Fibroblast of upper back skin (primary cell): ENCODE data around the gene MBD3L4.
"Not testable (repeated sequence)": the region's sequence is repeated elsewhere in the genome, so short reads cannot be mapped to it uniquely, and the experiment has no call there.

Experiments used
- DNase-seq: peaks from one replicate; pipeline ENCODE4 v3.0.0-alpha.2; 2013

The MBD3L4 gene

DNA sequence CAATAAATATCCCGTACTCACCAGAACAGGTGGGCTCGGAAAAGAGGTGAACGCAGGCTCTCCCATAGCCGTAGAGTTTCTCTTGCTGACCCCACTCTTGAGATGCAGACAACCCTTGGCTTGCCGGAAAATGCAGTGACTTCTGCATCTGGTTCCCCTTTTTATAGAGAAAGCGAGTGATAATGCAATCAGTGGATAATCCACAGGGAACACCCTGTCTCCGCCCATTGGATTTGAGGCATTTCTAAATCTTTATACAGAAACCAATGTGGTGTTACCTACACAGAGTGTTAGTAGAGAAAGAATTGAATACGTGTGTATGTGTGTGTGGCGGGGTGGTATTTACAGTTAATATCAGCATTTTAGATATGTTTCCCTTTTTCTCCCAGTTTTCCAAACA, at the start of gene MBD3L4:
TSS of gene MBD3L4 (minus strand) at position 101 of the 400 bp plus-strand sequence. CDS start at position 66, 35 bp downstream.
- DNase-seq = not testable (repeated sequence)

DNA sequence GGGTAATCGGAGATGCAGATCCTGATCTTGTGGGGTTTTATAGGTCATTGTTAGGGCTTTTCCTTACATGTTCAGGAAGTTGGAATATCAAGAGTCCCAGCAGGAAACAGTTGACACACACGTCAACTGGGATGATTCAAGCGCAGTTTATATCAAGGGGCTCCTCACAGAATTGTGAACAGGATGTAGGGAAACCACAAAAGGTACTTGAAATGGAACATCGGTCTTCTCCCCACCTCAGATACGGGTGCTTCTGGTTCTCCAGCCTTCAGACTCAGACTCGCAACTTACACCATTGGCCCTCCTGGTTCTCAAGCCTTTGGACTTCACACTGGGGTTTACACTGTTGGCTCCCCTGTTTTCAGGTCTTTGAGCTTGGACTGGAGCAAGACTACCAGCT, 49.0 kb upstream of the MBD3L4 start:
- no peak for DNase-seq

DNA sequence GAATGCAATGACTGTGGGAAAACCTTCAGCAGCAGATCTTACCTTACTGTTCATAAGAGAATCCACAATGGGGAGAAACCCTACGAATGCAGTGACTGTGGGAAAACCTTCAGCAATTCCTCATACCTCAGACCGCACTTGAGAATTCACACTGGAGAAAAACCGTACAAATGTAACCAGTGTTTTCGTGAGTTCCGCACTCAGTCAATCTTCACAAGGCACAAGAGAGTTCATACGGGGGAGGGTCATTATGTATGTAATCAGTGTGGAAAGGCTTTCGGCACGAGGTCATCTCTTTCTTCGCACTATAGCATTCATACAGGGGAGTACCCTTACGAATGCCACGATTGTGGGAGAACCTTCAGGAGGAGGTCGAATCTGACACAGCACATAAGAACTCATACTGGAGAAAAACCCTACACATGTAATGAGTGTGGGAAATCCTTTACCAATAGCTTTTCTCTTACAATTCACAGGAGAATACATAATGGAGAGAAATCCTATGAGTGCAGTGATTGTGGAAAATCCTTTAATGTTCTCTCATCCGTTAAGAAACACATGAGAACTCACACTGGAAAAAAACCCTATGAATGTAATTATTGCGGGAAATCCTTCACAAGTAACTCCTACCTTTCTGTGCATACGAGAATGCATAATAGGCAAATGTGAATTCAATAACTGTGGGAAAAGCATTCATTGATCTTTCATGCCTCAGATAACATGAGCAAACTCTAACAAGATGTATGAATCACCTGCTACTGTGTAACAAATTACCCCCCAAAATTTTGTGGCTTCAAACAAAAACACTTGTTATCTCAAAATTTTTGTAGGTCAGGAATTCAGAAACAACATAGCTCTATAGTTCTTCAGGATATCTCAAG, 43.3 kb upstream of the MBD3L4 start:
- peak; percentile 10 for DNase-seq

DNA sequence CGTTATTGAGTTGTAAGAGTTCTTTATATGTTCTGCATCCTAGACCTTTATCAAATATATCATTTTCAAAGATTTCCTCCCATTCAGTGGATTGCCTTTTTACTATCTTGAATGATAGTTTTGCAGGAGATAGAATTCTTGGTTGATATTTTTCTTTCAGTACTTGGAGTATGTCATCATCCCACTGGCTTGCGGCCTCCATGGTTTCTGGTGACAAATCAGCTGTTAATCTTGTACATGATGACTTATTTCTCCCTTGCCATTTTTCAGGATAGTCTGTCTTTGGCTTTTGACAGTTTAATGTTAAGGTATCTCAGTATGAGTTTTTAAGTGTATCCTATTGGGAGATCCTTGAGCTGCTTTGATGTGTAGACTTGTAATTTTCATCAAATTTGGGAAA, 38.0 kb upstream of the MBD3L4 start:
- no peak for DNase-seq

DNA sequence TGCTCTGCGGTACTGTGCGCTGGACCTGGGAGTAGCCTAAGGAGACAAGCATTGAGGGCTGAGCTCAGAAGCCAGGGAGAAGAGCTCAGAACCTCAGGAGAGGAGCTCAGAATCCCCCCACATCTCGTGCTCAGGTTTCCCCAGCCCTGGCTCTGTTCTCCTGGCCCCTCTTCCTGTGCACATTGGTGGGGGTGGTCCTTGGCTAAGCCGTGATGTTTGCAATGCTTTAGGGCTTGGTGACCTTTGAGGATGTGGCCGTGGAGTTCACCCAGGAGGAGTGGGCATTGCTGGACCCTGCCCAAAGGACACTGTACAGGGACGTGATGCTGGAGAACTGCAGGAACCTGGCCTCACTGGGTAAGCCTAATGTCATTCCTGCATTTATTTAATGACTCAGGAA, 36.2 kb upstream of the MBD3L4 start:
- no peak for DNase-seq

DNA sequence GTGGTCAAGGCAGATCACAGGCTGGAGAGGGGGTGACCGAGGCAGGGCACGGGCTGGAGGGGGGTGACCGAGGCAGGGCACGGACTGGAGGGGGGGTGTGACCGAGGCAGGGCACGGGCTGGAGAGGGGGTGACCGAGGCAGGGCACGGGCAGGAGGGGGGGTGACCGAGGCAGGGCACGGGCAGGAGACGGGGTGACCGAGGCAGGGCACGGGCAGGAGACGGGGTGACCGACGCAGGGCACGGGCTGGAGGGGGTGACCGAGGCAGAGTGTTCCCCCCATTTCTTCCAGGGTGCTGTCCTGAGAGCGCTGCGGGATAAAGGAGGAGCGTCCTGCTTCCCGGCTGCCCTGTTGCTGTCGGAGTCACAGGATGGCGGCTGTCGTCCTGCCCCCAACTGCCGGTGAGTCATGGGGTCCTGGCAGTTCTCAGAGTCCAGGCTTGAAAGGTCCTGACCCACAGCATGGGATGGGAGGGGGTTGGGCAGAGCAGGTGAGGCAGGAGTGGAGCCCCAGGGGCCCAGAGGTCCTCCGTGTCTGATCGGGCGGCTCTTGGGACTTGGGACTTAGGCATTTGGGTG, 34.8 kb upstream of the MBD3L4 start:
- no peak for DNase-seq

DNA sequence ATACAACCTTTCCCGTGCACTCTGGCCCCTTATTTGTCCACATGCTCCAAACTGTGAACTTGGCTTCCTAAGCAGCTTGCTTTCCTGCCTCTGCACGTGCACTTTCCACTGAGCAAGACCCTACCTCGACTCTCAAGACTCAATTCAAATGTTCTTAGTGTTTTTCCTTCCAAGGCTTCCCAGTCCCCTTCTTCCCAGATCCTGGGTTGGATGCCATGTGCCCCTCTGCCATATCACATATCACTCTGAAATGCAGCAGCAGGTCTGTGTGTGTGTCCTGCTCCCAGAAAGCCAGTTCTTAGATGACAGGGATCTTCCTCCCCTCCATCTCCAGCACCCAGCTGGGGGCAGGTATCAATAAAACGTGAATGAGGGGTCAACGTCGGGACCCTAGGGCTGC, 32.6 kb upstream of the MBD3L4 start:
- DNase-seq = no peak

DNA sequence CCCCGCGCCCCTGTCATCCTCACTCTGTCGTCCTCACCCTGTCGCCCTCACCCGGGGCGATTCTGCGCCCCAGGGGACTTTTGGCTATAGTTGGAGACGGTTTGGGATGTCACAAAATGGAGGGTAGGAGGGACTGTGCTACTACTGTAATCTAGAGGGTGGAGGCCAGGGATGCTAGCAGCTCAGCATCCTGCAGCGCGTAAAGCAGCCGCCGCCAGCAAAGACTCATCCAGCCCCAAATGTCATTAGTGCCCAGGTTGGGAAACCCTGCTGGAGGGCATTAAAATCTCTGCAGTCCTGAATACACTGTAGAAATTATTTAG, 29.9 kb upstream of the MBD3L4 start:
- no peak for DNase-seq

DNA sequence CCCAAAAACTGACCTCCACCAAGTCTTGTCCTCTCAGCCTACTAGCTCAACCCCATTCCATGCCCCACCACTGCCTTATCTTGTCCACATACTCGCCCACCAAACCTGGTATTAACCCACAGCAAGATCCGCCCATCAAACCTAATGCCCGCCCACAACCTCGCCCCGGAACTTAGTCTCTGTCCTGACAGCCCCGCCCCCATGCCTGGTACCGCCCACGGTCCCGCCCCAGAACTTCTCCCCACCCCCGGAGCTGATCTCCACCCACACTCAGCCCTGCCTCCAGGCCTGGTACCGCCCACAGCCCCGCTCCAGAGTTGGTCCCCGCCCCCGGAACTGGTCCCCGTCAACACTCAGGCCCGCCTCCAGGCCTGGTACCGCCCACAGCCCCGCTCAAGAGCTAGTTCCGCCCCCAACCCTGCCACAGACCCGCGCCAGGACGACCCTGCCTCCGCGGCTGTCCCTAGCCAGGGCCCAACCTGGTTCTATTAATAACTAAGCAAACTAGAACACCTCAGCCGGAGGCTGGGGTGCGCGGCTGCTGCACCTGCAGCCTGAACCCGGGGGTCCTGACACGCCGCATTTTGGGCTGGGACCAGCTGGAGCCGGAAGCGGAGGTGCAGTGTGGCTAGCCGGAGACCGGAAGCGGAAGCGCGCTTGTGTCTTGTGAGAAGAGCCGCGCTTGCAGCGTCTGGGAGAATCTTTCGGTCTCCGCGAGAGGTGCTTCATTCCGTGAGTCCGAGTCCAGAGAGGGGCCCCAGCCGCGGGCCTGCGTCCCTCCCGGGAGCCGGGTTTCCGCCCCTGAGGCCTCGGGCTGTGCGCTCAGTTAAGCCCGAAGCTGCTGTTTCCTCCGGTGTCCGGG, 29.3 kb upstream of the MBD3L4 start, which contains the start of gene ZNF557:
TSS of gene ZNF557 (plus strand) at position 662 of the 862 bp plus-strand sequence. CDS start 5,372 bp downstream, outside the sequence.
- DNase-seq = peak; percentile 96

DNA sequence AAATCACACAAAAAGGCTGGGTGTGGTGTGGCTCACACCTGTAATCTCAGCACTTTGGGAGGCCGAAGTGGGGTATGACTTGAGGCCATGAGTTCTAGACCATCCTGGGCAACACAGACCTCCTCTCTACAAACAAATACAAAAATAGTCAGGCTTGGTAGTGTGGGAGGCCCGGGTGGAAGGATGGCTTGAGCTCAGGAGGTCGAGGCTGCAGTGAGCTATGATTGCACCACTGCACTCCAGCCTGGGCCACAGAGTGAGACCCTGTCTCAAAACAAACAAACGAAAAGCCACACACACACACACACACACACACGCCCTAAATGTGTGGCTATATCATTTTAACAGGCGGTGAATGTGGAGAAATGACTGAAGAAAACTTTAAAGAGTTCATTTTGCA, 28.6 kb upstream of the MBD3L4 start:
- DNase-seq = no peak

DNA sequence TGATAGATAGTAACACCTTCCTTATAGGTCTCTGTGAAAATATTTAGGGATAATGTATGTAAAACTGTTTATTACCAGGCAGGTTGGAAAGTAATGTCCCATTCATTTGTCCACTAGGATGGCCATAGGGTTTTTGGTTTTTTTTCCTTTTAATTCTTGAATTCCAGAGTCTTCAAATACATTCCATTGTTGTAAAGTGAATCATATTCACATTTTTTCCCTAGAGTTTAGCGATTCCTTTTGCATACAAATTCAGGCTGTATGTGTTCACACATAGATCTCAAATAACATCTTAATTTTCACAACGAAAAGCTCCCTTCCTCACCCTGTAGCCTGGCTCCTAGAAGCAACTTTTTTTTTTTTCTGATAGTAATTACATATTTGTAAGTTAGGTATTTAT, 27.7 kb upstream of the MBD3L4 start:
- DNase-seq = peak; percentile 44

DNA sequence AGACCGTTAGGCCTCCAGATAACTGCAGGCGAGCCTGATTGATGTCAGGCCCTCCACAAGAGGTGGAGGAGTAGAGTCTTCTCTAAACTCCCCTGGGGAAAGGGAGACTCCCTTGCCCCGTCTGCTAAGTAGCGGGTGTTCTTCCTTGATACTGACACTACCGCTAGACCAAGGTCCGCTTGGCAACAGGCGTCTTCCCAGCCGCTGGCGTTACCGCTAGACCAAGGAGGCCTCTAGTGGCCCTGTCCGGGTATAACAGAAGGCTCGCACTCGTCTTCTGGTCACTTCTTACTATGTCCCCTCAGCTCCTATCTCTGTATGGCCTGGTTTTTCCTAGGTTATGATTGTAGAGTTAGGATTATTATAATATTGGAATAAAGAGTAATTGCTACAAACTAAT, 27.1 kb upstream of the MBD3L4 start:
- DNase-seq = not testable (repeated sequence)

DNA sequence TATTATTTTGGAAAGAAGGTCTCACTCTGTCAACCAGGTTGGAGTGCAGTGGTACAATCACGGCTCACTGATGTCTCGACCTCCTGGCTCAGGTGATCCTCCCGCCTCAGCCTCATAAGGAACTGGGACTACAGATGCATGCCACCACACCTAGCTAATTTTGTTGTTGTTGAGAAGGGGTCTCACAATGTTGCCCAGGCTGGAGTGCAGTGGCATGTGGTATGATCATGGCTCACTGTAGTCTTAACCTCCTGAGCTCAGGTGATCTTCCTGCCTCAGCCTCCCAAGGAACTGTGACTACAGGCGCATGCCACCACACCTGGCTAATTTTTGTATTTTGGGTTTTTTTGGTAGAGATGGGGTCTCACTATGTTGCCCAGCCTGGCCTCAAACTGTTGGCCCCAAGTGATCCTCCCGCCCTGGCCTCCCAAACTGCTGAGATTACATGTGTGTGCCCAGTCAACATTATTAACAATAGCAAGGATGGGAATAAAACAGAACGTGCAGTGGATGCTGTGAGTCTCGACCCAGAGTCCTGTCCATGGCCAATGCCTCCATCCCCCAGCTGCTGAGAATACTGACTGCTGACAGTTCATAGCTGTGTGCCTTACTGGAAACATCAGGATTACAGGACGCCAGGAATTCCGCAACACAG, 23.9 kb upstream of the MBD3L4 start:
- no peak for DNase-seq

DNA sequence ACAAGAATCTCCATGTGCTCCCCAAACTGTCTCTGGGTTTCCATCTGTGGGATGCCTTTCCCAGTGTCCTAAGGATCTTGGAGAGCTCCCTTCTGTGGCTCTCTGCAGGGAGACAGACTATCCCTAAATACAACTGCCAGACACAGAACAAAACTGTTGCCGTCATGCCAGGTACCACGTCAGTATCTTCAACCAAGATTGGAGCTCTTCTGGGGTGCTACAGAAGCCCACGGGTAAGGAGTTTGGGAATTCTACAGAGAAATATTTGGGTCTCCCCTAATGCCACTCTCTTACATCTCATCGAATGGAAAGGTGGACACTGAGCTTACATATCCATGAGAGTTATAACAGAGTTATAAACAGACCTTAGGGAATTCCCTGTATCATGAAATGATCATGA, 23.4 kb upstream of the MBD3L4 start:
- DNase-seq = no peak

DNA sequence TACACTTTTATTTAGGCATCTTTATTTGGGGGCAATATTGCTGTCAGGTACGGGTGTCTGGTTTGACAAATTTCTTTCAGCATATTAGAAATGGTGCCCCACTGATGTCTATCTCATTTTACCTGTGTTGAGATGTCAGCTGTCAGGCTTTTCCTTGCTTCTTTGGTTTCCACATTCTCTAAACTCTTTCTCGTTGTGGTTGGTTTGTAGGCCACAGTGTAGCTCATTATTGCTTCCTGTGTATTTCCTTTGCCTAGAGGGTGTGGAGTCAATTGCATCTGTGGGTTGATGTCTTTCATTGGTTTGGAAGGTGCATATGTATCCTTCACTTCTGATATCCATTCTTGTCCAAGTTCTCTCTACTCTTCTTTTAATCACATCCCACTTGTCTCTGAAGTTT, 20.0 kb upstream of the MBD3L4 start:
- not testable (repeated sequence) for DNase-seq

DNA sequence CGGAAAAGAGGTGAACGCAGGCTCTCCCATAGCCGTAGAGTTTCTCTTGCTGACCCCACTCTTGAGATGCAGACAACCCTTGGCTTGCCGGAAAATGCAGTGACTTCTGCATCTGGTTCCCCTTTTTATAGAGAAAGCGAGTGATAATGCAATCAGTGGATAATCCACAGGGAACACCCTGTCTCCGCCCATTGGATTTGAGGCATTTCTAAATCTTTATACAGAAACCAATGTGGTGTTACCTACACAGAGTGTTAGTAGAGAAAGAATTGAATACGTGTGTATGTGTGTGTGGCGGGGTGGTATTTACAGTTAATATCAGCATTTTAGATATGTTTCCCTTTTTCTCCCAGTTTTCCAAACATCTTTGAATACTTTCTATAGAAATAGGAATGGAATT, 18.6 kb upstream of the MBD3L4 start, which contains the start of gene MBD3L3:
TSS of gene MBD3L3 (minus strand) at position 101 of the 400 bp plus-strand sequence. CDS start at position 30, 71 bp downstream.
- not testable (repeated sequence) for DNase-seq

DNA sequence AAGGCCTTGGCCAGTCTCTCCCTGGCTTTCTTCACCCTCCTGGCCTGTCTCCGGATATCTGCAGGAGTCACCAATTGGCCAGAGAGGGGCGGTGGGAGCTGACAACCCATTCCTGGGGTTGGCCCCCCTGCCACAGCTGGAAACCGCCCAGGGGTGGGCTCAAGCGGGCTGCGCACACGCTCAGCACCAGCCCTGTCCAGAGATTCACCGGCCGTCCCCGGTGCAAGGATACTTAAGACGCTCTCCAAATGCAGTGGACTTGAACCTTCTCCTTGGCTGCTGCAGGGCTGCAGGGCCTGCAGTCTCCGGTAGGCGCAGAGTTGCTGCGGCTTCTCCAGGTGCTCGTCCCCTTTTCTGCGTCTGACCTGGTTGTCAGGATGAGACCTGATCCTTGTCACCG, 16.4 kb upstream of the MBD3L4 start:
- DNase-seq = not testable (repeated sequence)

DNA sequence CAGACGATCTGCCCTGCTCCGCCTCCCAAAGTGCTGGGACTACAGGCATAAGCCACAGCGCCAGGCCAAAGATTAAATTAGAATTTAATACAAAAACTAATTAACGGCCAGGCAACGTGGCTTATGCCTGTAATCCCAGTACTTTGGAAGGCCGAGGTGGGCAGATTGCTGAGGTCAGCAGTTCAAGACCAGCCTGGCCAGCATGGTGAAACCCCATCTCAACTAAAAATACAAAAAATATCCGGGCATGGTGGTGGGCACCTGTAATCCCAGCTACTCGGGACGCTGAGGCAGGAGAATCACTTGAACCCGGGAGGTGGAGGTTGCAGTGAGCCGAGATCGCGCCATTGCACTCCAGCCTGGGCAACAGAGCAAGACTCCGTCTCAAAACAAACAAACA, 15.7 kb upstream of the MBD3L4 start:
- not testable (repeated sequence) for DNase-seq

DNA sequence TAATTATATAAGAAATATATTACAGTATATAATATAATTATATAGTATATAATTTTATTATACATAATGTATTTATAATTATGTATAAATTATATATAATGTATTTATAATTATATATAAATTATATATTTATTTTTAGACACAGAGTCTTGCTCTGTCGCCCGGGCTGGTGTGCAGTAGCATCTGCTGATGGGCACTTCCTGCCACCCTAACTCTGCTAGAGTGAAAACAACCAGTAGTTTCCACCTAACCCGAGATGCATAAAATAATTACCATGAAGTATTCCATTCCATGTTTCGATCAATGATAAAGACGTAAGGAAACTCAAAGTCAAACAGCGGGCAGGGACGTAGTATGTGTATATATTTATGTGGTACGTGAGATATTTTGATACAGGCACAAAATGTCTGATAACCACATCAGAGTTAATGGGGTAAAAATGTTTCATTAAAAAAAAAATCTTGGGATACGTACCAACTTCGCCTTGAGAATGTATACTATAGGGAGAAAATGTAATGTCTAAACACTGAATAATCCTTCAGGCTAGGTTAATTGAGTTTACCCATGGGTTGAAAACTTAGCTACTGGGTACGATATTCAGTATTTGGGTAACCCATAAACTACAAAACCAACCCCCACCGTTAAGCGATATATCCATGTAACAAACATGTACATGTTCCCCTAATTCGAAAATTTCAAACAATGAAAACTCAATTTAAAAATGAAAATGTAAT, 14.8 kb upstream of the MBD3L4 start:
- DNase-seq = not testable (repeated sequence)

DNA sequence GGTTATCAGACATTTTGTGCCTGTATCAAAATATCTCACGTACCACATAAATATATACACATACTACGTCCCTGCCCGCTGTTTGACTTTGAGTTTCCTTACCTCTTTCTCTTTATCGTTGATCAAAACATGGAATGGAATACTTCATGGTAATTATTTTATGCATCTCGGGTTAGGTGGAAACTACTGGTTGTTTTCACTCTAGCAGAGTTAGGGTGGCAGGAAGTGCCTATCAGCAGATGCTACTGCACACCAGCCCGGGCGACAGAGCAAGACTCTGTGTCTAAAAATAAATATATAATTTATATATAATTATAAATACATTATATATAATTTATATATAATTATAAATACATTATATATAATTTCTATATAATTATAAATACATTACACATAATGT, 12.9 kb upstream of the MBD3L4 start:
- DNase-seq = not testable (repeated sequence)

DNA sequence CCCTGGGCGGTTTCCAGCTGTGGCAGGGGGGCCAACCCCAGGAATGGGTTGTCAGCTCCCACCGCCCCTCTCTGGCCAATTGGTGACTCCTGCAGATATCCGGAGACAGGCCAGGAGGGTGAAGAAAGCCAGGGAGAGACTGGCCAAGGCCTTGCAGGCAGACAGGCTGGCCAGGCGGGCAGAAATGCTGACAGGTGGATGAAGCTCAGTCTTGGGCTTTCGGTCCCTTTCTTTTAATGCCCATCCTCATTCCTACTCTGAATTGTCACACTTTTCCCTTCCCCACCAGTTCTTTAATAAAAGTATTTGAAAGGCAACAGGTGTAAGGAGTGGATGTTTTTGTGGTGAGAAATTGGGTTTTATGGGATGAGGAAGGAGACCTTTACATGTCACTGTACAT, 11.4 kb upstream of the MBD3L4 start:
- not testable (repeated sequence) for DNase-seq

DNA sequence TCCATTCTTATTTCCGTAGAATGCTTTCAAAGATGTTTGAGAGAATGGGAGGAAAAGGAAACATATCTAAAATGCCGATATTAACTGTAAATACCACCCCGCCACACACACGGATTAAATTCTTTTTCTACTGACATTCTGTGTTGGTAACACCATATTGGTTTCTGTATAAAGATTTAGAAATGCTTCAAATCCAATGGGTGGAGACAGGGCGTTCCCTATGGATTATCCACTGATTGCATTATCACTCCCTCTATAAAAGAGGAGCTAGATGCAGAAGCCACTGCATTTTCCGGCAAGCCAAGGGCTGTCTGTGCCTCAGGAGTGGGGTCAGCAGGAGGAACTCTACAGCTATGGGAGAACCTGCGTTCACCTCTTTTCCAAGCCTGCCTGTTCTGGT, 9.0 kb upstream of the MBD3L4 start, which contains the start of gene MBD3L2:
TSS of gene MBD3L2 (plus strand) at position 301 of the 400 bp plus-strand sequence. CDS start at position 354, 53 bp downstream.
- not testable (repeated sequence) for DNase-seq
